GM21447 (cell line): Measurements from ENCODE around the gene DEPP1.

Source experiments
- ATAC-seq: cut with Tn5 transposase; IDR thresholded peaks from one replicate; pipeline ENCODE4 v1.9.1; 2021; ENCODE audit not compliant: unreplicated experiment

The DEPP1 gene

DNA sequence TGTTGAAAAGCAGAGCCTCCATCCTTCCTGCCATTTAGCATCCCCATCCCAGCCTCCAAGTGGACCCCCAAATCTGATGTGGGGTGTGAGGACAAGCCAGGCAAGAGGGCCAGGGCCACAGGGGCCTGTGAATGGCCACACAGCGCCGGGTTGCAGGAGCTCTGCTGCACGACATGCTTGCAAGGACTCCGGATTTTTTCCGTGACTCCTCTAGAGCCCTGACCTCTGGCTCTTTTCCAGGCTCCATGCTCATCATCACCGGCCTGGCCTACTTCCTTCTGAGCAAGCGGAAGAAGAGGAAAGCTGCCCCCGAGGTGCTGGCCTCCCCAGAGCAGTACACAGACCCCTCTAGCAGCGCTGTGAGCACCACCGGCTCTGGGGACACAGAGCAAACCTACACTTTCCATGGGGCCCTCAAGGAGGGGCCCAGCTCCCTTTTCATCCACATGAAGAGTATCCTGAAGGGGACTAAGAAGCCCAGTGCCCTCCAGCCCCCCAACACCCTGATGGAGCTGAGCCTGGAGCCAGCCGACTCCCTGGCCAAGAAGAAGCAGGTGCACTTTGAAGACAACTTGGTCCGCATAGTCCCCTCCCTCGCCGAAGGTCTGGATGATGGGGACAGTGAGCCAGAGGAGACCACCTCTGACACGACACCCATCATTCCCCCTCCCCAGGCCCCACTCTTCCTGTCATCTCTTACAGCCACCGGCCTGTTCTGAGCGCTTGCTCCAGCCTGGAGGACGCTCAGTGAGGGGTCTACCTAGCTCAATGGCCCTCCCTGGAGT, 44.0 kb downstream of the DEPP1 start:
- ATAC-seq = no peak

- no peak for ATAC-seq
Measured at GRCh38 chr10:44933451-44934321, 44.9 kb downstream of the DEPP1 start.

- peak; percentile 97 for ATAC-seq
Measured at GRCh38 chr10:44932517-44933450, 45.8 kb downstream of the DEPP1 start.

GRCh38 chr10:44931621-44932516, 46.7 kb downstream of the DEPP1 start:
- no peak for ATAC-seq

GRCh38 chr10:44930904-44931620, 47.5 kb downstream of the DEPP1 start:
- ATAC-seq = no peak

DNA sequence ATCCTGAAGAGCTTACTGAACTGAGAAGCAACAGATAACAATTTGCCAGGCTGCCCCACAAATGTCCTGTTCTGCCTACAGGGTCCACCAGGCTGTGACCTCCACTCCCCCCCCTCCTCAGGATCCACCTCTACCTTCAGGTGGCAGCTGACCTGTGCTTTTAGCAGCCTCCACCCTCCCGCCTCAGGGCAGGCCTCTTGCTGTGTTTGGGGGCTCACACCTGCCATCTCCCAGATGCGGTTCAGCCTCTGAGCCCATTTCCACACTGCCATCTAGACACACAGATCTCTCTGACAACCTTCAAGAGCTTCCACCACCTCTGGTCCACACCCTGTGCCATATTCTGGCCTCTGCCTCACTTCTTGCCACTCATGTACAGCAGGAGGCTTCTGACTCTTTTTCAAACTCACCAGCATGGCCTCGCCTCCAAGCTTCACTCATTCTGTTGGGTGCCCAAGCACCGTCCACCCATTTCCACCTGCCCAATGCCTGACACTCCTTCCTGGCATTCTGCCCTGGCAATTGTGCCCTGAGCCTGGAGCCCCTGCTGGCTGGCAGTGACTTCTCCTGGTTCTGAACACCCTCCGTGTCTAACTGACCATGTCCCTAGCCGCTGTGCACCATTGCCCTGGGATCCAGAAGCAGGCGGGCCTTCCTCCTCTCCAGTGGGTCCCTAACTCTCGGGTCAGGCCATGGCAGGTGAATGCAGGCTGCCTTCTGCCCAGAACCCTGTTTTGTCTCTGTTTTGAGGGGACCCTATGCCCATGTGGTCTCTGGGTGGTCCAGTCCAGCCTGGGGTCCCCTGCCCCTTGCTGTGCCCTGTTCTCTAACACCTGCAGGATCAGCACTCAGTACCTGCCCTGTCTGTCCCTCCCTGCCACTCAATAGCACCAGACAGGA, 49.0 kb downstream of the DEPP1 start:
- ATAC-seq = no peak

- no peak for ATAC-seq
Measured at GRCh38 chr10:44928462-44928861, 50.1 kb downstream of the DEPP1 start.

DNA sequence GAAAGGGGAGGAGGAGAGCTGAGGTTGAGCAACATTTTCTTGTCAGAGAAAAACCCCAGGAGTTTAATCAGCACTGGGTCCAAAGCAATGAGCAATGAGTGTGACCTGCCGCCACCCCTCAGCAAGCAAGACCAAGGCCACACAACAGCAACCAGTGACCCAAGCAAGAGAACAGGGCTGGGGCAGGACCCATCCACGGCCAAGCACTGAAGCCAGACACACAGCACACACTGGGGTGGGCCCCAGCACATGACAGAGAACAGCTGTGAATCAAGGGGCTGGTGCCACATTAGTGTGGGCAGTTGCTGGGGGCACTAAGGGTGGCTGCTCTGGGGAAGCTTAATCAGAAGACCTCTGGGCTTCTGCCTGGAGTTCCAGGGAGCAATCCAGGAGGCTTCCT, 51.3 kb downstream of the DEPP1 start:
- ATAC-seq = no peak

- ATAC-seq = no peak
Measured at GRCh38 chr10:44926751-44927351, 51.8 kb downstream of the DEPP1 start.
